ENCODE results near the gene SOX3. TPM values are rescaled to one million over a fixed set of nuclear protein-coding genes. Genes with fewer than 3 reads are reported as not detected.

Gene SOX3
- total and polyA plus RNA-seq, 4 donors: not detected

DNA sequence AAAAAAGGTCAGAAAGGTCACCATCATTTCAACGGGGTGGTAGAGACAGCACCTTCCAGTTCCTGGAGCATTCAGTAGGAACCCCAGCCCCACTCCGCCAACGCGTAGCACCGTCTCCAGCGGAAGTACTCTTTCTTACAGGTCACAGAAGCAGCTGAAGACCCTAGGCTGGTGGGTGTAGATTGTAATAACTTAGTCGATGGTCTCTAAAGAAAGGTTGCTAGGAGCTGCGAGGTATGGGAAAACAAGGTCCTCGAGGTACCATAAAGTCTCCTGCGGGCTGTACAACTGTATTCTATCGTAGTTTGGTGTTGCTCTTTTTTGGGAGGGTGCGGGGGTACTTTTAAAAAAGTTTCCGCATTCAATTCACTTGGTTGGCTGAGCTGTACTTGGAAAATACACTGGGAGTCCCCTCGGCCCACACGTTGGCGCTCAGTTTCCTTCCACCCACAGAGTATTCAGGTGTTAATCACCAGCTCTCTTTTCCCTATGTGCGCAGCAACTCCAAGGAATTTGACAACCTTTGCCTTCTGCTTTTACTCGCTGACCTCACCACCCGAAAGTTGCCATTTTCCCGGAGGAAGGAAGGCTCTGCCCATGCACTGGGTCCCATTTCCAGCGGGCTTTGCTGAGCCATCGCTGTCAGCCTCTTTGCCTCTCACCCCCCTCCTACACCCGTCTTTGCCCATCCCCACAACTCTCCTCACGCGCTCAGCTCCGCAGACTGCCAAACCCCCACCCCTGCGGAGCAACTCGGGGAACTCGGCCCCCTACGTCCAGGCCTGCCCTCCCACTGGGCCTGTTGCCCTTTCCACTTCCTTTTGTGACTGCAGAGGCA is 4.8 kb upstream of the SOX3 start:
- Histone ChIP-seq H3K4me3 (ENCODE audit: low read length in 2 of 2) (no peak overlapping the region), H3K27ac (ENCODE audit: low read depth in 1 of 2, low read length in 2 of 2) (no peak overlapping the region), H3K9me3 (ENCODE audit: control insufficient read depth, low read length) (no peaks in the 10 kb centered on the region), H3K4me1 (ENCODE audit: control insufficient read depth in 1 of 2, insufficient read depth in 2 of 2, low read length in 2 of 2) (no peaks in the 10 kb centered on the region), H3K27me3 (ENCODE audit: control insufficient read depth in 1 of 2, insufficient read depth in 2 of 2, low read length in 1 of 2) (no peaks in the 10 kb centered on the region), H3K36me3 (ENCODE audit: control insufficient read depth in 1 of 2, insufficient read depth in 2 of 2, low read length in 1 of 2) (no peaks in the 10 kb centered on the region)
- intact Hi-C loops (cut with DNase I): no loop called here
- ATAC-seq (ENCODE audit: low FRiP score): no peak
- WGBS, 2 donors: 24 to 25% methylated on average over 30 of the region's 30 CpGs
- no peak for DNase-seq

DNA sequence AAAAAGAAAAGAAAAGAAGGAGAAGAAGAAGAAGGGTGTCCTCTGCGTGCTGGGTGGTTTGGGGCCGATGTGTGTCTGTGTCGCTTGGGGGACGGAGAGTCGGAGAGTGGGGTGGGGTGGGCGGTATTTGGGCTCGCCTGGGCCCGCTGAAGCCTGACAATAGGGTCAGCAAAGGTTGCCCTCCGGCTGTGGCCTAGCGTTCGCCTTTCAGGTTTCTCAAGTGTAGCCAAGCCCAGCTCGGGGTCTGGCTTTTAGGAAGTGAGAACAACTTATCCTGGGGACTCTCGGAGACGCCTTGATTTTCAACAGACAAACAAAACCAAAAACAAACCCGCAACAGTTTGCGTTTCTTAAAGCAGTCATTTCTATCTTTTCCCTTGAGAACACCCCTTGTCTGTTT is 4.1 kb upstream of the SOX3 start:
- Histone ChIP-seq H3K9me3 (ENCODE audit: control insufficient read depth, low read length) (no peaks in the 10 kb centered on the region), H3K27me3 (ENCODE audit: control insufficient read depth in 1 of 2, insufficient read depth in 2 of 2, low read length in 1 of 2) (no peaks in the 10 kb centered on the region), H3K4me1 (ENCODE audit: control insufficient read depth in 1 of 2, insufficient read depth in 2 of 2, low read length in 2 of 2) (no peaks in the 10 kb centered on the region), H3K27ac (ENCODE audit: low read depth in 1 of 2, low read length in 2 of 2) (no peak overlapping the region), H3K4me3 (ENCODE audit: low read length in 2 of 2) (no peak overlapping the region), H3K36me3 (ENCODE audit: control insufficient read depth in 1 of 2, insufficient read depth in 2 of 2, low read length in 1 of 2) (no peaks in the 10 kb centered on the region)
- DNase-seq (no peak), ATAC-seq (ENCODE audit: low FRiP score) (no peak)
- 27 to 34% methylated on average over 16 of the region's 16 CpGs for WGBS, 2 donors
- intact Hi-C loops (cut with DNase I): no loop called here

DNA sequence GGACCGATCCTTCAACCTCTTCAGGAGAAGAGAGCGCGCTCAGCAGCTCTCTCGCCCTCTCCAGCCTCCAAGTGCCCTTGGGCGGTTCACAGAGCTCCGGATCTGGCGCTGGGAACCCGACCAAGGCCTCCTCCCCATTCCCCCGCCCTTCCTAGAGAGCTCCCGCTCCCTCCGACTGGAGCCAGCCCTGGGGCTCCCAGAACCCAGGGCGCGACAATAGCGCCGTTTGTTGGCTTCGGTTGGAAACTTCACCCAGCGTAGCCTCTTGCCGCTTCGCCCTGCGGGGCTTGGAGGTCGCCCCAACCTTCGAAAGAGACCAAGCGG is 3.1 kb upstream of the SOX3 start:
- ATAC-seq (ENCODE audit: low FRiP score) (no peak), DNase-seq (no peak)
- 2 to 16% methylated on average over 23 of the region's 23 CpGs for WGBS, 2 donors
- no peak overlapping the region for H3K27ac ChIP-seq (ENCODE audit: low read depth in 1 of 2, low read length in 2 of 2)
- intact Hi-C loops (cut with DNase I): no loop called here
- no peaks in the 10 kb centered on the region for H3K27me3 ChIP-seq (ENCODE audit: control insufficient read depth in 1 of 2, insufficient read depth in 2 of 2, low read length in 1 of 2)
- H3K4me3 ChIP-seq (ENCODE audit: low read length in 2 of 2): no peak overlapping the region
- H3K4me1 ChIP-seq (ENCODE audit: control insufficient read depth in 1 of 2, insufficient read depth in 2 of 2, low read length in 2 of 2): no peaks in the 10 kb centered on the region
- H3K36me3 ChIP-seq (ENCODE audit: control insufficient read depth in 1 of 2, insufficient read depth in 2 of 2, low read length in 1 of 2): no peaks in the 10 kb centered on the region
- H3K9me3 ChIP-seq (ENCODE audit: control insufficient read depth, low read length): no peaks in the 10 kb centered on the region

GRCh38 chrX:140507223-140507981 is 2.5 kb upstream of the SOX3 start:
- WGBS, 2 donors: 4 to 26% methylated on average over 36 of the region's 36 CpGs
- ATAC-seq (ENCODE audit: low FRiP score) (no peak), DNase-seq (no peak)
- Histone ChIP-seq H3K27ac (ENCODE audit: low read depth in 1 of 2, low read length in 2 of 2) (no peak overlapping the region), H3K4me1 (ENCODE audit: control insufficient read depth in 1 of 2, insufficient read depth in 2 of 2, low read length in 2 of 2) (no peaks in the 10 kb centered on the region), H3K9me3 (ENCODE audit: control insufficient read depth, low read length) (no peaks in the 10 kb centered on the region), H3K4me3 (ENCODE audit: low read length in 2 of 2) (no peak overlapping the region), H3K27me3 (ENCODE audit: control insufficient read depth in 1 of 2, insufficient read depth in 2 of 2, low read length in 1 of 2) (no peaks in the 10 kb centered on the region), H3K36me3 (ENCODE audit: control insufficient read depth in 1 of 2, insufficient read depth in 2 of 2, low read length in 1 of 2) (no peaks in the 10 kb centered on the region)
- intact Hi-C loops (cut with DNase I): no loop called here

- H3K9me3 ChIP-seq (ENCODE audit: control insufficient read depth, low read length): no peaks in the 10 kb centered on the region
- no peak overlapping the region for H3K4me3 ChIP-seq (ENCODE audit: low read length in 2 of 2)
- DNase-seq: peak in 1 of 2 donors; percentile 57
- no peaks in the 10 kb centered on the region for H3K27me3 ChIP-seq (ENCODE audit: control insufficient read depth in 1 of 2, insufficient read depth in 2 of 2, low read length in 1 of 2)
- no peak for ATAC-seq (ENCODE audit: low FRiP score)
- H3K4me1 ChIP-seq (ENCODE audit: control insufficient read depth in 1 of 2, insufficient read depth in 2 of 2, low read length in 2 of 2): no peaks in the 10 kb centered on the region
- no peaks in the 10 kb centered on the region for H3K36me3 ChIP-seq (ENCODE audit: control insufficient read depth in 1 of 2, insufficient read depth in 2 of 2, low read length in 1 of 2)
- H3K27ac ChIP-seq (ENCODE audit: low read depth in 1 of 2, low read length in 2 of 2): no peak overlapping the region
- intact Hi-C loops (cut with DNase I): no loop called here
- WGBS, 2 donors: 1 to 23% methylated on average over 63 of the region's 63 CpGs
These were observed 810 bp upstream of the SOX3 start for GRCh38 chrX:140505421-140506337.

DNA sequence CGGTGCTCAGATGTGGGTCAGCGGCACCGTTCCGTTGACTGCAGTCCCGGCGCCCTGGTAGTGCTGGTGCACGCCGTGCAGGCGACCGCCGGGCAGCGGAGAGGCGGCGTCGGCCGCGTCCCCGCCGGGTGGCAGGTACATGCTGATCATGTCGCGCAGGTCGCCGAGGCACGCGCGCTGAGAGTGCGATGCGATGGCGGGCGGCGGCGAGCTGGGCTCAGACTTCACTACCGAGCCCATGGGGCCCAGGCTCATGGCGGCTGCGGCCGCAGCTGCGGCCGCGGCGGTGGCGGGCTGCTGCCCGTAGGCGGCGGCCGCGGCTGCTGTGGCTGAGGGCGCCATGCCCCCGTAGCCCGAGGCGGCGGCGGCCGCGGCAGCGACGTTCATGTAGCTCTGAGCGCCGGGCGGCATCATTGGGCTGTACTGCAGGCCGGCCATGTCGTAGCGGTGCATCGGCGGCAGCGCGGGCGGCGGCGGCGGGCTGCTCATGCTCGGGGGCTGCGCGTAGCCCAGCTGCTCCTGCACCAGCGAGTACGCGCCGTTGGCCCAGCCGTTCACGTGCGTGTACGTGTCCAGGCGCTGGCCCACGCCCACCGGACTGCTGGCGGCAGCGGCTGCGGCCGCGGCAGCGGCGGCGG is 1.0 kb downstream of the SOX3 start:
- no peaks in the 10 kb centered on the region for H3K27me3 ChIP-seq (ENCODE audit: control insufficient read depth in 1 of 2, insufficient read depth in 2 of 2, low read length in 1 of 2)
- 1 to 35% methylated on average over 52 to 92 of the region's 92 CpGs for WGBS, 2 donors

GRCh38 chrX:140503238-140503601 is 1.6 kb downstream of the SOX3 start:
- Histone ChIP-seq H3K27me3 (ENCODE audit: control insufficient read depth in 1 of 2, insufficient read depth in 2 of 2, low read length in 1 of 2) (no peaks in the 10 kb centered on the region), H3K36me3 (ENCODE audit: control insufficient read depth in 1 of 2, insufficient read depth in 2 of 2, low read length in 1 of 2) (no peaks in the 10 kb centered on the region), H3K4me1 (ENCODE audit: control insufficient read depth in 1 of 2, insufficient read depth in 2 of 2, low read length in 2 of 2) (no peaks in the 10 kb centered on the region), H3K9me3 (ENCODE audit: control insufficient read depth, low read length) (no peaks in the 10 kb centered on the region), H3K27ac (ENCODE audit: low read depth in 1 of 2, low read length in 2 of 2) (no peak overlapping the region), H3K4me3 (ENCODE audit: low read length in 2 of 2) (peak overlapping the region in 1 of 2 donors; percentile 6)
- 2 to 31% methylated on average over 14 of the region's 14 CpGs for WGBS, 2 donors
- ATAC-seq (ENCODE audit: low FRiP score) (no peak), DNase-seq (no peak)
- intact Hi-C loops (cut with DNase I): no loop called here

More for the DNA sequence above, 1.0 kb downstream of the SOX3 start:
- DNase-seq (peak in 1 of 2 donors; percentile 79), ATAC-seq (ENCODE audit: low FRiP score) (peak; percentile 13)
- H3K4me3 ChIP-seq (ENCODE audit: low read length in 2 of 2): no peak overlapping the region
- H3K9me3 ChIP-seq (ENCODE audit: control insufficient read depth, low read length): no peaks in the 10 kb centered on the region
- no peak overlapping the region for H3K27ac ChIP-seq (ENCODE audit: low read depth in 1 of 2, low read length in 2 of 2)
- no peaks in the 10 kb centered on the region for H3K36me3 ChIP-seq (ENCODE audit: control insufficient read depth in 1 of 2, insufficient read depth in 2 of 2, low read length in 1 of 2)
- intact Hi-C loops (cut with DNase I): no loop called here
- no peaks in the 10 kb centered on the region for H3K4me1 ChIP-seq (ENCODE audit: control insufficient read depth in 1 of 2, insufficient read depth in 2 of 2, low read length in 2 of 2)

DNA sequence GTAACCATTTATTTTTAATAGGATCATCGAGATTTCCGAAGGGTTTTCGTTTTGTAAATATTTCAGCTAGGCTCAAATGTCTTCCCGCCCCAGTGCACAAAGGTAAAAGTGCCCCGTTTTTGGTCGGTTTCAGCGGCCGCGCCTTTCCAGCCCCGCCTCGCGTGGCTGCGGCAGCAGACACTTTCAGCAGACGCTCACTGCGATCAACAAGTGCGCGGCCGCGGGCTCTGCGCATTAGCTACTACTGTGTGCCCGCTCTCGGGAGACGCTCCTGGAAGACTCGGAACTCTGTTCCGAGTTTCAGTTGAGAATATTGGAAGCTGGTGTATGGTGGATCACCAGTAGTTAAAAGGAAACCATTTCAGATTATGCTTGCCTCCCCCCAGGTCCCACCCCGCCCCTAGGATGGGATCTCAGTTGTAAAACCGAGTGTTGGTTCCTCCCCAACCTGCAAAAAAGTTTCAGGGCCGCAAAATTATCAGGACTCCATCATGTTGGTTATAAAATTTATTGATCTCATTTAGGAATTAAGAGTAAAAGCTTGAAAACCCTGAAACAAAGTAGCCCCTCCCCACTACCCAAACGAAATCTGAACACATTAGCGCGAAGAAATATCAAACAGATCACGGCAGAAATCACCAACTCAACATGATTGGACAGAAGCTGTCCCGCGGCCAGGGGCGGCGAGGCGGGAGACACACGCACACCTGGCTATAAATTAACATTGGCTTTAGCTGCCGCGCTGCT is 2.2 kb downstream of the SOX3 start:
- no peaks in the 10 kb centered on the region for H3K36me3 ChIP-seq (ENCODE audit: control insufficient read depth in 1 of 2, insufficient read depth in 2 of 2, low read length in 1 of 2)
- intact Hi-C loops (cut with DNase I): no loop called here
- ATAC-seq (ENCODE audit: low FRiP score) (no peak), DNase-seq (no peak)
- no peaks in the 10 kb centered on the region for H3K4me1 ChIP-seq (ENCODE audit: control insufficient read depth in 1 of 2, insufficient read depth in 2 of 2, low read length in 2 of 2)
- no peak overlapping the region for H3K27ac ChIP-seq (ENCODE audit: low read depth in 1 of 2, low read length in 2 of 2)
- H3K9me3 ChIP-seq (ENCODE audit: control insufficient read depth, low read length): no peaks in the 10 kb centered on the region
- H3K4me3 ChIP-seq (ENCODE audit: low read length in 2 of 2): no peak overlapping the region
- 12 to 31% methylated on average over 40 of the region's 40 CpGs for WGBS, 2 donors
- H3K27me3 ChIP-seq (ENCODE audit: control insufficient read depth in 1 of 2, insufficient read depth in 2 of 2, low read length in 1 of 2): no peaks in the 10 kb centered on the region

All from aorta (tissue), 5 donors.